Endothelial cell of umbilical vein (primary cell): ENCODE data around the gene ZFX. TPM values are rescaled to one million over a fixed set of nuclear protein-coding genes. Genes with fewer than 3 reads are reported as not detected.
A peak's percentile ranks its signal among the peaks of the same experiment; 100 is the strongest.

ENCODE experiments used
- BruUV-seq: library from RNA; stranded (reverse); fragments of 400-500 nt; replicated peaks from 2 replicates; lab custom pipeline; 2021; lab: Mats Ljungman, UMichigan
- CTCF ChIA-PET: fragments of 300-600, 350-600 bp; sonication (Branson Sonifier 250); formaldehyde crosslinking; loops from one replicate; lab custom pipeline; 2021; ENCODE audit warnings: antibody characterized with exemption, inconsistent platforms; lab: Charles Lee
- POLR2A ChIA-PET: fragments of 300-600, 350-600 bp; sonication (Branson Sonifier 250); formaldehyde crosslinking; loops from one replicate; lab custom pipeline; 2021; ENCODE audit warnings: antibody characterized with exemption, inconsistent platforms; lab: Charles Lee
- DNase-seq: peaks from one replicate; pipeline ENCODE4 v3.0.0-alpha.2; 2011; ENCODE audit warnings: low read depth, low spot score
- FAIRE-seq: peaks from 2 replicates; lab custom pipeline; 2011; peaks lifted over from hg19 to GRCh38; lab: Jason Lieb, UNC
- H2AFZ ChIP-seq: 2 replicates; pipeline ENCODE4 v1.6.0; 2012; ENCODE audit warnings: low read depth, low read length, control low read depth, inconsistent platforms
- H3K27ac ChIP-seq: 2 replicates; pipeline ENCODE4 v1.5.1; 2011; ENCODE audit warnings: low read depth, mild to moderate bottlenecking, control low read depth, low read length, moderate library complexity; ENCODE audit not compliant: insufficient read depth
- H3K27me3 ChIP-seq, 2 experiments: 2 replicates each; pipeline versions ENCODE4 v1.6.0 to v1.6.1; 2011; ENCODE audit warnings: low read length in 2 of 2, mixed read lengths in 1 of 2; ENCODE audit not compliant: control insufficient read depth in 2 of 2, insufficient read depth in 2 of 2
- H3K36me3 ChIP-seq, 2 experiments: 2 replicates in 1 of 2; 3 replicates in 1 of 2; pipeline ENCODE4 v1.5.1; 2011; ENCODE audit warnings: low read length in 2 of 2, mild to moderate bottlenecking in 1 of 2, moderate library complexity in 1 of 2; ENCODE audit not compliant: control insufficient read depth in 2 of 2, insufficient read depth in 2 of 2; ENCODE audit errors: extremely low read depth in 1 of 2
- H3K4me1 ChIP-seq: 3 replicates; pipeline ENCODE4 v1.5.1; 2011; ENCODE audit warnings: mild to moderate bottlenecking, low read length; ENCODE audit not compliant: control insufficient read depth, insufficient read depth; ENCODE audit errors: extremely low read depth
- H3K4me2 ChIP-seq: 2 replicates; pipeline ENCODE4 v1.6.1; 2011; ENCODE audit warnings: low read length, control low read depth, mixed read lengths; ENCODE audit not compliant: insufficient read depth
- H3K4me3 ChIP-seq, 3 experiments: fragments of 200-600 bp in 1 of 3; sonication (generic), shearing (Covaris generic) in 1 of 3; replicated peaks in 1 of 3; 2 replicates each; pipeline ENCODE4 v1.5.1; 2011 to 2016; ENCODE audit warnings: control low read depth in 3 of 3, low read length in 3 of 3, mild to moderate bottlenecking in 2 of 3, inconsistent platforms in 1 of 3, low read depth in 1 of 3, moderate library complexity in 1 of 3; ENCODE audit not compliant: insufficient read depth in 1 of 3
- H3K79me2 ChIP-seq: 2 replicates; pipeline ENCODE4 v1.6.0; 2012; ENCODE audit warnings: low read length, inconsistent platforms; ENCODE audit not compliant: control insufficient read depth, insufficient read depth
- H3K9ac ChIP-seq: replicated peaks from 2 replicates; pipeline ENCODE3; 2011; ENCODE audit warnings: low read length, control low read depth; ENCODE audit not compliant: insufficient read depth; ENCODE audit errors: extremely low read depth
- H3K9me1 ChIP-seq: replicated peaks from 3 replicates; pipeline ENCODE4 v1.6.0; 2011; ENCODE audit warnings: mild to moderate bottlenecking, low read length; ENCODE audit not compliant: control insufficient read depth, insufficient read depth; ENCODE audit errors: extremely low read depth
- H3K9me3 ChIP-seq: replicated peaks from 2 replicates; pipeline ENCODE4 v1.5.1; 2012; ENCODE audit warnings: low read length, inconsistent platforms; ENCODE audit not compliant: control insufficient read depth, insufficient read depth
- H4K20me1 ChIP-seq: replicated peaks from 2 replicates; pipeline ENCODE3; 2011; ENCODE audit warnings: mild to moderate bottlenecking, low read length; ENCODE audit not compliant: control insufficient read depth, insufficient read depth; ENCODE audit errors: extremely low read depth
- EZH2 ChIP-seq: IDR thresholded peaks from 2 replicates; pipeline ENCODE4 v1.6.1; 2012; ENCODE audit warnings: borderline replicate concordance, low read depth, mild to moderate bottlenecking, moderate library complexity, low read length, inconsistent platforms; ENCODE audit not compliant: severe bottlenecking
- FOS ChIP-seq: IDR thresholded peaks from 2 replicates; pipeline ENCODE4 v1.6.1; 2011; ENCODE audit warnings: mild to moderate bottlenecking, low read length, moderate library complexity, borderline replicate concordance; ENCODE audit not compliant: insufficient read depth
- GATA2 ChIP-seq: IDR thresholded peaks from 2 replicates; pipeline ENCODE4 v1.7.0; 2011; ENCODE audit warnings: low read depth, mild to moderate bottlenecking, moderate library complexity, mixed read lengths, low read length; ENCODE audit not compliant: insufficient read length, insufficient read depth
- JUN ChIP-seq: IDR thresholded peaks from 2 replicates; pipeline ENCODE4 v1.6.1; 2011; ENCODE audit warnings: borderline replicate concordance, low read depth; ENCODE audit not compliant: insufficient read length, insufficient read depth
- MAX ChIP-seq: IDR thresholded peaks from 2 replicates; pipeline ENCODE4 v1.6.1; 2011; ENCODE audit not compliant: insufficient read depth, insufficient read length
- MYC ChIP-seq: IDR thresholded peaks from one replicate; pipeline ENCODE4 v1.6.1; 2011; ENCODE audit warnings: mild to moderate bottlenecking, low read depth, low read length
- POLR2A ChIP-seq: IDR thresholded peaks from 2 replicates; pipeline ENCODE4 v1.6.1; 2012; ENCODE audit warnings: low read depth, mild to moderate bottlenecking, control low read depth, low read length
- POLR2AphosphoS5 ChIP-seq: IDR thresholded peaks from 2 replicates; pipeline ENCODE4 v1.6.1; 2012; ENCODE audit warnings: low read depth, mild to moderate bottlenecking, control low read depth, low read length, moderate library complexity; ENCODE audit not compliant: insufficient read depth
- dilution Hi-C: fragments of 300-500 bp; cut with MboI; formaldehyde crosslinking; loops from one replicate; pipeline ENCODE4 v1.15.0; 2019; ENCODE audit warnings: low sequenced_read_pairs; ENCODE audit not compliant: extremely low pct_ligation_motif_present
- intact Hi-C: fragments of 100-400 bp; cut with micrococcal nuclease; formaldehyde crosslinking; loops from one replicate; pipeline ENCODE4 v1.10.0; 2022
- polyA plus RNA-seq, 4 experiments: library from polyadenylated mRNA; depleted of rRNA in 3 of 4; stranded (reverse) in 3 of 4; unstranded in 1 of 4; fragments of >200 nt; gene quantifications; 2 replicates each; pipeline versions ENCODE4 v1.2.1 to v1.2.3, GENCODE V29; 2011 to 2012; ENCODE audit warnings: missing spikeins in 1 of 4
- total RNA-seq: library from RNA; stranded (reverse); gene quantifications from 2 replicates; pipeline ENCODE4 v1.2.3, GENCODE V29; 2021

The ZFX gene
- total and polyA plus RNA-seq, 2 donors (not counting 3 experiments of a cell fraction or from before 2014, with no cell fraction given): 11.4 to 34.1 TPM

DNA sequence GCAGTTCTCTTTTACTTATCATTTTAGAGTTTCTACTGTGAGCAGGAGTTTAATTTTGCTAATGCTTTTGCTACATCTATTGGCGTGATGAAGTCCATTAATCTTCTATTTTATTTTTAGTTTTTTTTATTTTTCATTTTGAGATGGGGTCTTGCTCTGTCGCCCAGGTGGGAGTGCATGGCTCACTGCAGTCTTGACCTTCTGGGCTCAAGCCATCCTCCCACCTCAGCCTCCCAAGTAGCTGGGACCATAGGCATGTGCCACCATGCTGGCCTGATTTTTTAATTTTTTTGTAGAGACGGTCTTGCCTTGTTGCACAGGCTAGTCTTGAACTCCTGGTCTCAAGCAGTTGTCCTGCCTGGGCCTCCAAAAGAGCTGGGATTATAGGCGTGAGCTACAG lies 9.4 kb downstream of the ZFX start:
- Histone ChIP-seq H3K9me3 (no peaks in the 10 kb centered on the region), H3K9me1 (no peaks in the 10 kb centered on the region), H3K9ac (no peak overlapping the region), H3K27me3 (no peaks in the 10 kb centered on the region), H3K4me2 (no peak overlapping the region), H3K36me3 (no peaks in the 10 kb centered on the region), H2AFZ (no peak overlapping the region), H3K4me3 (no peak overlapping the region), H3K4me1 (peaks cover 5% of the 10 kb centered on the region), H4K20me1 (peaks cover 9% of the 10 kb centered on the region), H3K79me2 (peaks cover 97% of the 10 kb centered on the region), H3K27ac (no peak overlapping the region)
- intact Hi-C loops (loop anchor here (10.0 kb wide), 1 partner anchor 254 kb away; the partner anchor contains the start of genes APOO and CXorf58), dilution Hi-C loops (no loop called here)
- POLR2A ChIA-PET: interaction anchor here (0.6 kb wide), 1 partner anchor 77 kb away, joined by 4 read pairs; no protein-coding TSS in a partner anchor
- no peak for TF ChIP-seq MAX
- no peak for TF ChIP-seq POLR2A
- CTCF ChIA-PET: no interaction called here
- FAIRE-seq: no peak
- no peak for DNase-seq
- BruUV-seq: no TSS peak

GRCh38 chrX:24166078-24166477 lies 16.5 kb downstream of the ZFX start:
- FAIRE-seq (peak; percentile 54), DNase-seq (no peak)
- Histone ChIP-seq H3K4me3 (no peak overlapping the region), H3K36me3 (no peaks in the 10 kb centered on the region), H4K20me1 (peaks cover 4% of the 10 kb centered on the region), H3K9ac (no peak overlapping the region), H3K9me1 (no peaks in the 10 kb centered on the region), H3K4me2 (no peak overlapping the region), H3K27ac (no peak overlapping the region), H3K9me3 (no peaks in the 10 kb centered on the region), H3K4me1 (no peaks in the 10 kb centered on the region), H3K27me3 (no peaks in the 10 kb centered on the region), H3K79me2 (peaks cover 98% of the 10 kb centered on the region), H2AFZ (no peak overlapping the region)
- ChIA-PET CTCF (no interaction called here), POLR2A (no interaction called here)
- TF ChIP-seq POLR2AphosphoS5 (no peak), POLR2A (no peak), GATA2 (no peak), MYC (no peak), JUN (no peak), FOS (no peak), MAX (no peak), EZH2 (no peak)
- no TSS peak for BruUV-seq
- dilution Hi-C loops (no loop called here), intact Hi-C loops (no loop called here)
